ENCODE data around the gene DPY19L2.
"Not testable (repeated sequence)": the region's sequence is repeated elsewhere in the genome, so short reads cannot be mapped to it uniquely, and the experiment has no call there.

DNA sequence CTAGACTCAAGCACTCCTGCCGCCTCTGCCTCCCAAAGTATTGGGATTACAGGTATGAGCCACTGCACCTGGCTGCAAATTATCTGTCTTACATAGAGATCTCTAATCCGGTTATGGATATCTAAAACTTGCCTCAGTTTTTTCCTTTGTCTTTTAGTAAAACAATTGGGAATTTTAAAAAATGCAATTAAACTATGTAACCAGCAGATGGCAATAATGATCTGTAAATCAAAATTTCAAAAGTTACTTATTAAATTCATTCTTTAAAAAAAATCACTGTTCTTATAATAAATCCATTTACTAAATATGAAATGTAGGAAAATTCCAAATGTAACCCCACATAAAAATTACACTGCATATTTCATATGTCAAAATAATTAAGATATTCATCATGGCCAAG, 4.3 kb upstream of the DPY19L2 start:
- TF ChIP-seq, protein P1, sequence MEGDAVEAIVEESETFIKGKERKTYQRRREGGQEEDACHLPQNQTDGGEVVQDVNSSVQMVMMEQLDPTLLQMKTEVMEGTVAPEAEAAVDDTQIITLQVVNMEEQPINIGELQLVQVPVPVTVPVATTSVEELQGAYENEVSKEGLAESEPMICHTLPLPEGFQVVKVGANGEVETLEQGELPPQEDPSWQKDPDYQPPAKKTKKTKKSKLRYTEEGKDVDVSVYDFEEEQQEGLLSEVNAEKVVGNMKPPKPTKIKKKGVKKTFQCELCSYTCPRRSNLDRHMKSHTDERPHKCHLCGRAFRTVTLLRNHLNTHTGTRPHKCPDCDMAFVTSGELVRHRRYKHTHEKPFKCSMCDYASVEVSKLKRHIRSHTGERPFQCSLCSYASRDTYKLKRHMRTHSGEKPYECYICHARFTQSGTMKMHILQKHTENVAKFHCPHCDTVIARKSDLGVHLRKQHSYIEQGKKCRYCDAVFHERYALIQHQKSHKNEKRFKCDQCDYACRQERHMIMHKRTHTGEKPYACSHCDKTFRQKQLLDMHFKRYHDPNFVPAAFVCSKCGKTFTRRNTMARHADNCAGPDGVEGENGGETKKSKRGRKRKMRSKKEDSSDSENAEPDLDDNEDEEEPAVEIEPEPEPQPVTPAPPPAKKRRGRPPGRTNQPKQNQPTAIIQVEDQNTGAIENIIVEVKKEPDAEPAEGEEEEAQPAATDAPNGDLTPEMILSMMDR (conservative IDR thresholded peaks at IDR 0.05 in 1 of 2, IDR thresholded peaks at IDR 0.05 in 1 of 2; ENCODE audit: extremely low read depth in 1 of 2, insufficient read depth in 1 of 2, low read depth in 1 of 2, low read length in 2 of 2) = peak in 1 of 2 donors; percentile 5
- not testable (repeated sequence) for TF ChIP-seq EZH2 (IDR thresholded peaks at IDR 0.05; ENCODE audit: borderline replicate concordance, low read length)

Measured in mammary epithelial cell (primary cell).